AML-193 (cell line): ENCODE data around the gene PTPRR.

Source experiments
- DNase-seq, 2 experiments: peaks; one replicate each; lab custom pipeline; 2025; lab: John Stamatoyannopoulos, UW

PTPRR gene

GRCh38 chr12:70695361-70696023 is 225.0 kb downstream of the PTPRR start:
- no peak for DNase-seq

- DNase-seq, result no peak
These were observed 227.8 kb downstream of the PTPRR start for GRCh38 chr12:70692681-70693288.

- no peak for DNase-seq
These were observed 229.4 kb downstream of the PTPRR start for GRCh38 chr12:70691018-70691672.

- DNase-seq, result no peak
These were observed 233.6 kb downstream of the PTPRR start for GRCh38 chr12:70686907-70687306.

- no peak for DNase-seq
These were observed 234.2 kb downstream of the PTPRR start for GRCh38 chr12:70686299-70686698.

- no peak for DNase-seq
These were observed 236.6 kb downstream of the PTPRR start for GRCh38 chr12:70683976-70684375.

GRCh38 chr12:70671698-70672097 is 248.8 kb downstream of the PTPRR start:
- no peak for DNase-seq

GRCh38 chr12:70670948-70671347 is 249.6 kb downstream of the PTPRR start:
- DNase-seq, result no peak

GRCh38 chr12:70667253-70667652 is 253.3 kb downstream of the PTPRR start:
- no peak for DNase-seq

GRCh38 chr12:70666364-70666763 is 254.2 kb downstream of the PTPRR start:
- DNase-seq, result no peak

GRCh38 chr12:70664465-70664881 is 256.1 kb downstream of the PTPRR start:
- DNase-seq, result no peak

GRCh38 chr12:70663838-70664237 is 256.7 kb downstream of the PTPRR start:
- DNase-seq, result no peak

- DNase-seq, result no peak
These were observed 258.9 kb downstream of the PTPRR start for GRCh38 chr12:70661466-70662161.

GRCh38 chr12:70660620-70661219 is 259.8 kb downstream of the PTPRR start:
- DNase-seq, result no peak

GRCh38 chr12:70660002-70660604 is 260.4 kb downstream of the PTPRR start:
- no peak for DNase-seq

GRCh38 chr12:70659077-70659606 is 261.4 kb downstream of the PTPRR start:
- DNase-seq, result no peak

GRCh38 chr12:70657616-70658286 is 262.8 kb downstream of the PTPRR start:
- no peak for DNase-seq

GRCh38 chr12:70652451-70652850 is 268.1 kb downstream of the PTPRR start:
- DNase-seq, result no peak

GRCh38 chr12:70648831-70649230 is 271.7 kb downstream of the PTPRR start:
- no peak for DNase-seq

GRCh38 chr12:70648191-70648590 is 272.3 kb downstream of the PTPRR start:
- DNase-seq, result no peak

- DNase-seq, result no peak
These were observed 273.7 kb downstream of the PTPRR start for GRCh38 chr12:70646850-70647249.
